ENCODE data around the gene PRRT2. TPM values are rescaled to one million over a fixed set of nuclear protein-coding genes. Genes with fewer than 3 reads are reported as not detected.

PRRT2 gene
- polyA plus RNA-seq, 1 donor from 2014 or later, result not detected

Other genes with a start within 250 kb of the PRRT2 start
- 11.0 TPM for gene SPN, start 148.9 kb upstream of the PRRT2 start, polyA plus RNA-seq
- not detected for gene QPRT, start 133.0 kb upstream of the PRRT2 start, polyA plus RNA-seq
- gene C16orf54, start 66.2 kb upstream of the PRRT2 start, polyA plus RNA-seq, result 50.6 TPM
- not detected for gene ZG16, start 33.9 kb upstream of the PRRT2 start, polyA plus RNA-seq
- 34.7 TPM for gene KIF22, start 21.4 kb upstream of the PRRT2 start, polyA plus RNA-seq
- gene MAZ, start 5.7 kb upstream of the PRRT2 start, polyA plus RNA-seq, result 22.9 TPM
- 59.6 TPM for gene PAGR1, start 4.0 kb downstream of the PRRT2 start, polyA plus RNA-seq
- 90.3 TPM for gene MVP, start 8.3 kb downstream of the PRRT2 start, polyA plus RNA-seq
- 73.8 TPM for gene CDIPT, start 51.0 kb downstream of the PRRT2 start, polyA plus RNA-seq
- not detected for gene SEZ6L2, start 87.4 kb downstream of the PRRT2 start, polyA plus RNA-seq
- gene ASPHD1, start 88.3 kb downstream of the PRRT2 start, polyA plus RNA-seq, result not detected
- 19.2 TPM for gene KCTD13, start 114.0 kb downstream of the PRRT2 start, polyA plus RNA-seq
- gene TMEM219, start 149.9 kb downstream of the PRRT2 start, polyA plus RNA-seq, result 171 TPM
- gene TAOK2, start 161.7 kb downstream of the PRRT2 start, polyA plus RNA-seq, result 7.6 TPM
- 21.0 TPM for gene HIRIP3, start 183.4 kb downstream of the PRRT2 start, polyA plus RNA-seq
- 6.0 TPM for gene INO80E, start 184.0 kb downstream of the PRRT2 start, polyA plus RNA-seq
- not detected for gene DOC2A, start 198.8 kb downstream of the PRRT2 start, polyA plus RNA-seq
- not detected for gene C16orf92, start 211.0 kb downstream of the PRRT2 start, polyA plus RNA-seq
- not detected for gene TLCD3B, start 219.1 kb downstream of the PRRT2 start, polyA plus RNA-seq

All from IgD-negative memory B cell (primary cell).